Uterine smooth muscle cell (primary cell): ENCODE results near the gene NAT9. TPM values are rescaled to one million over a fixed set of nuclear protein-coding genes. Genes with fewer than 3 reads are reported as not detected.

Experiments used
- total RNA-seq: library from RNA; depleted of rRNA; stranded (reverse); fragments of >200 nt; gene quantifications from 2 replicates; pipeline ENCODE4 v1.2.3, GENCODE V29; 2014

Gene NAT9
- total RNA-seq = 43.3 and 51.9 TPM in 2 replicates

GRCh38 chr17:74776044-74776962 lies at the start of gene NAT9:
Gene NAT9, minus strand, starts transcription at chr17:74776345. Its CDS starts 647 bp downstream, at chr17:74775698.

GRCh38 chr17:74748529-74749278 lies 27.4 kb downstream of the NAT9 start, which contains the start of gene NHERF1:
Gene NHERF1, plus strand, starts transcription at chr17:74748628. Its CDS starts 219 bp downstream, at chr17:74748847.

GRCh38 chr17:74736513-74737298 lies 39.4 kb downstream of the NAT9 start, which contains the start of gene RAB37:
Gene RAB37, plus strand, starts transcription at chr17:74737256. Its CDS starts 17 bp downstream, at chr17:74737273.

Other genes with a start within 250 kb of the NAT9 start
- gene CD300LB, start 244.9 kb downstream of the NAT9 start, total RNA-seq = not detected in 2 replicates
- gene CD300C, start 230.2 kb downstream of the NAT9 start, total RNA-seq = not detected in 2 replicates
- not detected in 2 replicates for gene CD300H, start 208.8 kb downstream of the NAT9 start, total RNA-seq
- gene CD300LD, start 184.1 kb downstream of the NAT9 start, total RNA-seq = not detected in 2 replicates
- not detected in 2 replicates for gene CD300E, start 152.6 kb downstream of the NAT9 start, total RNA-seq
- gene CD300LF, start 63.4 kb downstream of the NAT9 start, total RNA-seq = not detected in 2 replicates
- gene RAB37, start 39.1 kb downstream of the NAT9 start, total RNA-seq = 0.11 TPM in 1 of 2 replicates, not detected in the other
- 12.6 and 17.1 TPM in 2 replicates for gene NHERF1, start 27.7 kb downstream of the NAT9 start, total RNA-seq
- 0.11 and 0.12 TPM in 2 replicates for gene GRIN2C, start 83.5 kb upstream of the NAT9 start, total RNA-seq
- 21.6 and 52.0 TPM in 2 replicates for gene FDXR, start 96.6 kb upstream of the NAT9 start, total RNA-seq
- not detected in 2 replicates for gene FADS6, start 117.3 kb upstream of the NAT9 start, total RNA-seq
- under 0.01 TPM in 1 of 2 replicates, not detected in the other for gene USH1G, start 146.9 kb upstream of the NAT9 start, total RNA-seq
- gene OTOP2, start 147.9 kb upstream of the NAT9 start, total RNA-seq = not detected in 2 replicates
- not detected in 2 replicates for gene OTOP3, start 159.6 kb upstream of the NAT9 start, total RNA-seq
- 0.44 and 0.75 TPM in 2 replicates for gene HID1, start 196.4 kb upstream of the NAT9 start, total RNA-seq
- 11.7 and 14.8 TPM in 2 replicates for gene CDR2L, start 211.3 kb upstream of the NAT9 start, total RNA-seq
- 35.6 and 57.5 TPM in 2 replicates for gene MRPL58, start 236.3 kb upstream of the NAT9 start, total RNA-seq